Muscle layer of colon (tissue), 2 donors: ENCODE data around the gene SLC17A9.

Experiments used
- H3K27ac ChIP-seq: one replicate; pipeline ENCODE4 v1.7.0; 2013; ENCODE audit warnings: low read depth, mild to moderate bottlenecking, low read length, moderate library complexity
- H3K27me3 ChIP-seq, 2 donors: one replicate each; pipeline ENCODE4 v1.7.0; 2013; ENCODE audit warnings: low read length in 2 of 2, mild to moderate bottlenecking in 2 of 2; ENCODE audit not compliant: insufficient read depth in 2 of 2, control insufficient read depth in 1 of 2
- H3K36me3 ChIP-seq: one replicate; pipeline ENCODE4 v1.7.0; 2013; ENCODE audit warnings: mild to moderate bottlenecking, low read length; ENCODE audit not compliant: insufficient read depth
- H3K4me1 ChIP-seq: one replicate; pipeline ENCODE4 v1.7.0; 2013; ENCODE audit warnings: mild to moderate bottlenecking, low read length; ENCODE audit not compliant: insufficient read depth
- H3K4me3 ChIP-seq, 2 donors: one replicate each; pipeline ENCODE4 v1.7.0; 2013; ENCODE audit warnings: low read length in 2 of 2, low read depth in 1 of 2, mild to moderate bottlenecking in 1 of 2, moderate library complexity in 1 of 2
- H3K9ac ChIP-seq: one replicate; pipeline ENCODE4 v1.7.0; 2013; ENCODE audit warnings: low read length
- H3K9me3 ChIP-seq: one replicate; pipeline ENCODE4 v1.7.0; 2013; ENCODE audit warnings: mild to moderate bottlenecking, low read length
- donor health status: abdominal sarcoma.
- donor health status: Adenocarcinoma of cecum.

The SLC17A9 gene

DNA sequence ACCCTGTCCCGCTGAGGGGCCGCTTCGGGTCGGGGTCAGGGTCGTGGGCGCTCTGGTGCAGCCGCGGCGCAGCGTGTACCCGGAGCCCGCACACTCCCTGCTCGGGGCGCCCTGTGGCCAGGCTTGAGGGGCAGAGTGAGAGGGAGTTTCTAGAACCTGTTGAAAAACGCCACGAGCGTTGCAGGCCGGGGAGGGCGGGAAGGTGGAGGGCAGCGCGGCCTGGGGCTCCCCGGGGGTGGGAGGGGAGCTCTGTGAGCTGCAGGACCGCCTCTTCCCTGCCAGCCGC lies 54.8 kb downstream of the SLC17A9 start:
- Histone ChIP-seq H3K36me3 (no peaks in the 10 kb centered on the region), H3K4me1 (peaks cover 9% of the 10 kb centered on the region), H3K4me3 (no peak overlapping the region), H3K27ac (no peak overlapping the region), H3K9ac (no peak overlapping the region), H3K27me3 (peaks cover 50 to 86% of the 10 kb centered on the region in 2 donors), H3K9me3 (no peaks in the 10 kb centered on the region)

DNA sequence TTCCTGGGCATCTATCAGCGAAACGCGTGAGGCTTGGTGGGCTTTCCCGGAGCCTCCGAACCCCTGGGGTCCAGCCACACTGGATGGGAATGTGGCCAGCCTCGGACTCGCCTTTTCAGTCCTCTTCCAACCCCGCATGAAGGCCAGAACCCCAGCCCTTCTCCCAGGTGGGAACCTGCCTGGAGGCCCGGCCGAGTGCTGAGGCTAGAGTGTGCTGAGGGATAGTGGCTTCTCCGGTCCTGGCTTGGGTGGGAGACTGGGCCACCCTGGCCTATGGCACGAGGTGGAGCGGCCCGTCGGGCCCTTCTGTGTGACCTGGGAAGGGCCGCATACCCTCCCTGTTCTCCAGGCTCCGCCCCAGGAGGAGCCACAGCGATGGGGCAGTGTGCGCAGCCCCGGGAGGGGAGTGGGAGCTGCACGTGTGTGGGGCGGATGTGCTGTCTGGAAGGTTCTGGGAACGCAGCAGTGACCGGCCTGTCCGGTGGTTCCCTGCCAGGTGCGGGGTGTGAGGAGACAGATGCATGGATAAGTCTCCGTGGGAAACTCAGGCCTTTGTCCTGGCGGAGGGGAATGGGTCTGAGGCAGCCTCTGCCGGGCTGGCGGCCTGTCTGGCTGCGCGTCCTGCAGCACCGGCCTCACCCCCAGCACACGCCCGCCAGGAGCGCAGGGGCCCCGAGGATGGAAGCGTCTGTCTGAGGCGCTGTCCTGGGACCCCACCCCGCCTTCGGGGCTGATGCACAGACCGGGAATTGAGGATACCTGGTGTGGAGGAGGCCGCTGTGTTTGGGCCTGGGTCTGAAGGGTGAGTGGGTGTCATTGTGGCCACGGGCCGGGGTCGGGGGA lies 55.4 kb downstream of the SLC17A9 start:
- H3K4me1 ChIP-seq: peaks cover 9% of the 10 kb centered on the region
- no peak overlapping the region for H3K4me3 ChIP-seq
- H3K9ac ChIP-seq: no peak overlapping the region
- peaks cover 5% of the 10 kb centered on the region for H3K9me3 ChIP-seq
- peaks cover 50 to 90% of the 10 kb centered on the region in 2 donors for H3K27me3 ChIP-seq
- H3K36me3 ChIP-seq: no peaks in the 10 kb centered on the region
- no peak overlapping the region for H3K27ac ChIP-seq

DNA sequence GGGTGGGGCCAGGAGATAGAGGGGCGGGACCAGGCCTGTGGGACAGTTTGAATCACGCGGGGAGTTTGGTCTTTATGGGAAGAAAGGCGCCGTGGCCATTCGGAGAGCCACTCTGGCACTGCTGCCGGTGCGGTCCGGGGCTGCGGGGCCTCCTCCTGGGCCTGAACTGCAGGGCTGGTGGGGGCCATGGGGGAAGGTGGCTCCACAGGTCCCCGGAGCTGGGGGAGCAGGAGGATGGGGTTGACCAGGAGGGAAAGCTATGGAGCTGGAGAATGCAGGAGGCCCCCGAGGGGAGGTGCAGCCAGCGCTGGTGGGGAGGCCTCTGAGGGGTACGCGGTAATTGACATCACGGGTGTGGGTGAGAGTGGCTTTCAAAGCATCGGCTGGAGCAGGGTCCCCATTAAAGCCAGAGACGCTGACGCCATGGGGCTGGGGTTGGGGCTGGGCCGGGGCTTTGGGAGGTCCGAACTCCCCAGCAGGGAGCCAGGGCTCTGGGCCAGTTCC lies 56.1 kb downstream of the SLC17A9 start:
- no peak overlapping the region for H3K9ac ChIP-seq
- H3K36me3 ChIP-seq: no peaks in the 10 kb centered on the region
- peaks cover 5% of the 10 kb centered on the region for H3K9me3 ChIP-seq
- H3K27me3 ChIP-seq: peaks cover 49 to 86% of the 10 kb centered on the region in 2 donors
- peaks cover 9% of the 10 kb centered on the region for H3K4me1 ChIP-seq
- H3K27ac ChIP-seq: no peak overlapping the region
- peak overlapping the region in 1 of 2 donors; percentile 14 for H3K4me3 ChIP-seq

DNA sequence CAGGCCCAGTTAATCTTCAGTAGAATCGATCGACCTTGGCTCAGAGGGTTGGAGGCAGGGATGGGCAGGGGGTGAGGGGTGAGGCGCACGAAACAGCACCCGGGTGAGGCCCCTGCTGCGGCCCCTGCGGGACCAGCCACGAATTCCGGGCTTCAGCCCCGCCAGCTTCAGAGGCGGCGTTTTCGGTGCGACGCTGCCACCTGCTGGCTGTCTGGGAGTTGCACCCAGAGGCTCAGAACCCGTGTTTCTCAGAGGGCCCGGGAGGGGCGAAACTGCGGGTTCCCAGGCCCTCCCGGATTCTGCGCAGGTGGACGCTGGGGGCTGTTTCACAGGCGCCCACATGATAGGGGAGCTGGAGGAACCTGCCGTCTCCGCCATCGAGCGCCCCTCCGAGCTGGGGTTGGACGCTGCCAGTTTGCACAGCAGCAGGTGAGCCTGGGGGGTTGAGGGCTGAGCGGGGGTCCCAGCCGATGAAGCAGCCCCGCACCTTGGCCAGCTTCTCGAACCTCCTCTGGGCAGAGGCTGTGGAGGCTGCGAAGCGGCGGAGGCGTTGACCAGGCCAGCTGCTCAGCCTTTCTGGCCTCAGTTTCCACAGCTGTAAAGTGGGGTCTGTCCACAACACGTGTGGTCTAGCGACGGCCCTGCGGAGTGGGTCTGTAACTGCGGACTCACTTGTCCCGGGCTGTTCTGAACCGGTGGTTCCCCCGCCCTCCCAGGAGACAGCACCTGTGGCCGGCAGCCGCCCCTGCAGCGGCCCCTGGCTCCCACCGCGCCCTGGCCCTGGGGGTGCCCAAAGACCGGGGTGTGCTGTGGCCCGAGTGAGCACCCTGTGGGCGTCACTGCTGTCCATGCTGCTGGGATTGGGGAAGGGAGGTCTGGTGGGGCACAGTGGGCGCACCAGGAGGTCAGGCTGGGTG lies 56.8 kb downstream of the SLC17A9 start:
- no peak overlapping the region for H3K9ac ChIP-seq

DNA sequence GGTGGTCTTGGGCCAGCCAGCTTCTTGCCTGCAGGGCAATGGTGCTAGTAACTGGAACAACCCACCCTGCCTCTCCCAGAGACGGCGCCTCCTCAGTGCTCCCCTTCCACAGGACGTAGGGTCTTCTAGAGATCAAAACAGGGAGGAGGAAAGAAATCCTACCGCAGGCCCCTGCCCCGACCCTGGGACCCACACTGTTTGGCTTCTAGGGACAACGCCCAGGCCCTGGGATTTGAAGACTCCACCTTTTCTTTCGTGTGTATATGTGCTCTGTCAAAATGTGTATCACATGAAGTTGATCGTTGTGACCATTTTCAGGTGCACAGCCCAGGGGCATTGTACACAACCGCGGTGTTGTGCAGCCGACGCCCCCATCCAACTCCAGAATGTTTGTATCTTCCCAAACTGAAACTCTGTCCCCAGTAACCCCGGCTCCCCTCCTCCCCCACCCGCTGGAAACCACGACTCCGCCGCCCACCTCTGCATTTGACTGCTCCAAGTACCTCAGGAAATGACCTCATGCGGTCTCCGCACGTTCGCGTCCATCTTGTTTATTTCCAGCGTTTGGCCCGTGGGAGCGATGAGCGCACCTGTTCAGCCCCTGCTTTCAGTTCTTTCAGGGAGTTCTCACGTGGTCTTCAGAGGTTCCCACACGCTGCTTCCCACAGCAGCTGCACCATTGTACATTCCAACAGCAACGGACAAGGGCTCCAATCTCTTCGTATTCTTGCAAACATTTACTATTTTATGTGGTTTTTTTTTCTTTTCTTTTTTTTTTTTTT lies 57.7 kb downstream of the SLC17A9 start:
- Histone ChIP-seq H3K9ac (no peak overlapping the region), H3K4me1 (peaks cover 9% of the 10 kb centered on the region), H3K9me3 (peaks cover 5% of the 10 kb centered on the region), H3K36me3 (no peaks in the 10 kb centered on the region), H3K27ac (no peak overlapping the region), H3K27me3 (peaks cover 44 to 80% of the 10 kb centered on the region in 2 donors), H3K4me3 (no peak overlapping the region)

More for the DNA sequence above, 56.8 kb downstream of the SLC17A9 start:
- no peaks in the 10 kb centered on the region for H3K36me3 ChIP-seq
- peaks cover 5% of the 10 kb centered on the region for H3K9me3 ChIP-seq
- no peak overlapping the region for H3K27ac ChIP-seq
- H3K27me3 ChIP-seq: peaks cover 45 to 82% of the 10 kb centered on the region in 2 donors
- peaks cover 9% of the 10 kb centered on the region for H3K4me1 ChIP-seq
- H3K4me3 ChIP-seq: peak overlapping the region in 1 of 2 donors; percentile 14

DNA sequence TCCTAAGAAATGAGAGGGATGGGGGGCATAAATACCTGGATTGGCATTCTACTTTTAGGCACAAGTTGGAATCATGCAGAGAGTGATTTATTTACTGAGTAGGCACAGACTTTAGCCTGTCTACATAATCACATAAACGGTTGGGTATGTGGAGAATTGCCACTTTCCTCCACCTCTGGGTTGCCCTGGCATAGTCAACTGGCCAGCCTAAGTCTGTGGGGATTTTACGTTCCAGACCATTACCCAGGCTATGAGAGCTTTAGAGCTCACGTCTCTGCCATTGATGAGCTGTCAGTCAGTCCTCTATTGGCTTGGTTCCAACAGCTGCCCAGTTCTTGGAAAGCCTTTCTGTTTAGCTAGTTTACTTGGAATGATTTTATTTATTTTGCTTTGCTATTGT lies 59.3 kb downstream of the SLC17A9 start:
- Histone ChIP-seq H3K27ac (no peak overlapping the region), H3K9me3 (peaks cover 5% of the 10 kb centered on the region), H3K4me1 (peaks cover 9% of the 10 kb centered on the region), H3K36me3 (no peaks in the 10 kb centered on the region), H3K4me3 (no peak overlapping the region), H3K9ac (no peak overlapping the region), H3K27me3 (peaks cover 52 to 79% of the 10 kb centered on the region in 2 donors)

DNA sequence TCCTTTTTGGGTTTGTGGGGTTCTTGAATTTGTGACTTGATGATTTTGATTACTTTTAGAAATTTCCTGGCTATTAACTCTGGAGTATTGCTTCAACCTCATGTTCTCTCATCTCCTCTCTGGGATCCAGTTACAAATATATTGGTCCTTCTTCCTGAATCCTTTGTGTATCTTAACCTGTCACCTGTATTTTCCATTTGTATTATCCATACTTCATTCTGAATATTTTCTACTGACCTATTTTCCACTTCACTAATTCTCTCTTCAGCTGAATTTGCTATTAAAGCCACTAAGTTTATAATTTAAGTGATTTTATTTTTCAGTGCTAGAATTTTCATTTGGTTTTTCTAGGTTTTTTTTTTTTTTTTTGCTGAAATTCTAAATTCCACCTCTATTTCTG lies 60.7 kb downstream of the SLC17A9 start:
- H3K36me3 ChIP-seq: no peaks in the 10 kb centered on the region
- H3K4me1 ChIP-seq: peaks cover 9% of the 10 kb centered on the region
- H3K9ac ChIP-seq: no peak overlapping the region
- no peak overlapping the region for H3K4me3 ChIP-seq
- peaks cover 5% of the 10 kb centered on the region for H3K9me3 ChIP-seq
- H3K27me3 ChIP-seq: peaks cover 43 to 78% of the 10 kb centered on the region in 2 donors
- no peak overlapping the region for H3K27ac ChIP-seq

DNA sequence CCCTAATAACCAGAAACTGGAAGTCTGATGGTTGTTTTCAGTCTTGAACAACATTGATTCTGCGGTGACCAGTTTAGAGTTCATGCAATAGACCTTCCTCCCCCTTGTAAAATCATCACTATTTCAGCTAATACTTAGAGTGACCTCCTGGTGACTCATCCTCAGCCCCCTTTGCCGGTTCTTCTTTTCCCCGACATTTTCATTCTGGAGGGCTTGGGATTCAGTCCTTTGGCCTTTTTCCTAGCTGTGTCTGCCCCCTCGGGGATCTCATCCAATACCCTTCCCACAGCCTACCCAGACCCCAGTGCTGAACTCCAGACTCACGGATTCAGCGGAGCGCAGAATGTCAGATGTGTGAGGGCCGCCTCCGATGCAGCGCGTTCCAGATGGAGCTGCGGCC lies 61.8 kb downstream of the SLC17A9 start:
- no peak overlapping the region for H3K27ac ChIP-seq
- H3K27me3 ChIP-seq: peaks cover 33 to 67% of the 10 kb centered on the region in 2 donors
- H3K9me3 ChIP-seq: peaks cover 5% of the 10 kb centered on the region
- H3K9ac ChIP-seq: no peak overlapping the region
- H3K36me3 ChIP-seq: no peaks in the 10 kb centered on the region
- H3K4me1 ChIP-seq: peaks cover under 1% of the 10 kb centered on the region
- H3K4me3 ChIP-seq: no peak overlapping the region

DNA sequence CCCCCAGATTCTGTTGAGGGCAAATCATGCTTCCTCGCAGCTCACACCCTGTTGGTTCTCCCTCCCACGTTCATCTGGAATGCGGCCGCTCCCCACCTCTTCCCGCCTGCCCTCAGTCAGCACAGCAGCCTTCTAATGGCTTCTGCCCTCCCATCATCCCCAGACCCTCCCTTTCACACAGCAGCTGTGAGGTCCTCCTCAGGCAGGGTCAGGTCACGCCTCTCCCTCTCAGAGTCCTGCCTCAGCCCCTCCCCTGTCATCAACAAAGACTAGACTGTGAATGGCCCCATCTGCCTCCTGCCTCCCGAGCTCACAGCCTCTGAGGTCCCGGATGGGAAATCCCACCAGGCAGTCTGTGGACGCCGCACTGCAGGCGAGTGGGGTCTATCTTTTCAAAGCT lies 62.2 kb downstream of the SLC17A9 start:
- H3K9me3 ChIP-seq: peaks cover 5% of the 10 kb centered on the region
- no peak overlapping the region for H3K4me3 ChIP-seq
- H3K27ac ChIP-seq: no peak overlapping the region
- H3K27me3 ChIP-seq: peaks cover 28 to 63% of the 10 kb centered on the region in 2 donors
- H3K9ac ChIP-seq: no peak overlapping the region
- H3K36me3 ChIP-seq: no peaks in the 10 kb centered on the region
- no peaks in the 10 kb centered on the region for H3K4me1 ChIP-seq

DNA sequence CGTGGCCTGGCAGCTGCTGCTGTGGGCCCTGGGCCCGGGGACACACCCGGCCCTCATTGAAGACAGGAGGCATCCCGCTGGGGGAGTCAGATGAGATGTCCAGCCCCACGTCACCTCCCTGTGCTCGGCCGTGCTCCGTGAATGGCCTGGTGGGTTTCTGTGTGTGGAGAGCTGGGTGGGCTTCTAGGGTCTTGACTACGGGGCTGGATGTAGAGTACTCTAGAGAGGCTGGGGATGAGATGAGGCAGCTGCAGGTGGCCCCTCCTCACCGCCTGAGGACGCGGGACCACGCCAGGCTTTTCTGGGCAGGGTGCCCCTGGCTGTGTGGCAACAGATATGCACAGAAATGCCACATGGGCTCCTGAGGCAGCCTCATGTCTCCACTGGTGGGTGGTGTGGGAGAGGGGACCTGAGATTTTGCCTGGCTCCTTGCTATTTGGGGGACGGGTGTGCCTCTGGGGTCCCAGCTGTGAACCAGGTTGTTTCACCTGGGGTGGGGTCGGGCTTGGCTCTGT lies 62.7 kb downstream of the SLC17A9 start:
- Histone ChIP-seq H3K9me3 (peaks cover 5% of the 10 kb centered on the region), H3K27me3 (peaks cover 24 to 58% of the 10 kb centered on the region in 2 donors), H3K9ac (no peak overlapping the region), H3K27ac (no peak overlapping the region), H3K4me3 (no peak overlapping the region), H3K4me1 (no peaks in the 10 kb centered on the region), H3K36me3 (no peaks in the 10 kb centered on the region)
